NCI-H146 treated with DMSO at 0.1 percent for 48 hours (cell line): ENCODE results near the gene DDOST.

Experiments used
- DNase-seq: peaks from one replicate; lab custom pipeline; 2025; ENCODE audit not compliant: unreplicated experiment; lab: John Stamatoyannopoulos, UW

The DDOST gene

GRCh38 chr1:20661207-20662109, at the start of gene DDOST:
TSS of gene DDOST (minus strand) at chr1:20661369. CDS start at chr1:20661350, 19 bp downstream.
- peak; percentile 89 for DNase-seq

DNA sequence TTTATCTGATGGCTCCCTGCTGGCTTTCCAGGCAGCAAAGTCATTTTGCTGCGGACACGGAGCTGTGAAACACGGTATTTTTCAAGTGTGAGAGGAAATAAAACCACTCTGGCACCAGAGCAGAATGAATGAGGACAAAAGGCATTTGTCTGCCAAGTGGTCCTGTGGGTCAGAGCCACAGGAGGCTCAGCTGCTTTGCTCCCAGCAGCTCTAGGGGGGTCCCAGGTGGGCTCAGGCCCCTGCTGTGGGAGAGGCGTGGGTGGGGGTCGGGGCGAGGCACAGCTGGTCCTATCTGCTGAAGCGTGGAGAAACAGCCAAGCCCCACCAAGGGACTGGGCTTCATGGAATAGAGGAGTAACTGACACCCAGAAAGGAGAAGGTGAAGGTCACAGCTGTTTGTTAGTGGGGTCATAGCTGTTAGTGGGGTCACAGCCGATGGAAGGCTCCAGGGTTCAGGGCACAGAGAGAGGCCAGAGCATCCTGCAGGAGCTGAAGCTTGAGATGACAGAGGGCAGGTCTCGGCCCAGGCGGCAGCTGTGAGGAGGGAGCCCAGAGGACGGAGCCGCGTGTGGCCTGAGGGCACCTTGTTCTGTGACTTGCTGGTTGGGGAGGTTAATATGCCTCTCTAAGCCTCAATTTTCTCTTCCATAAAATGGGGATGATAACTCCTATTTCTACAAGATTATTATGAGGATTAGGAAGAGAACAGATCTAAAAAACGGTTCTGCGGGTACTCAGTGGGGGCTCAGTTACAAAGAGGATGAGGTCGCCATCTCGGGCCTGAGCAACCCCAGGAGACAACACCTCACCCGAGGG, 49.5 kb upstream of the DDOST start:
- DNase-seq, result no peak

DNA sequence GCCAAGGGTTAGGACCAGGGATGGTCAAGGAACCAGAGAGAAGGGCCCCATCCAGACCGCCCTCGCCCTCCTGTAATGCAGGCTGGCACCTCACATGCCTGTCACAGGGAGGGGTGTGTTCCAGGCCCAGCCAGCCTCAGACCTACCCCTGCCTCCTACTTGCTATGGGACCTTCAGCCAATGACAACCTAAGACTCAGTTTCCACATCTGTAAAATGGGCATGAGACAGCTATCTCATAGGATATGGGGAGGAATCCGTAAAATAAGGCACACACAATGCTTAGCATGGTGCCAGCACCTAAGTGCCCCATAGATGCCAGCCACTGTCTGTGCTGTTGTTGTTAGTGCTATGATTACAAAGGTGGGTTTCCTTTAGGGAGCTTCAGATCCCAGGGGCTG, 48.7 kb upstream of the DDOST start:
- DNase-seq, result no peak

DNA sequence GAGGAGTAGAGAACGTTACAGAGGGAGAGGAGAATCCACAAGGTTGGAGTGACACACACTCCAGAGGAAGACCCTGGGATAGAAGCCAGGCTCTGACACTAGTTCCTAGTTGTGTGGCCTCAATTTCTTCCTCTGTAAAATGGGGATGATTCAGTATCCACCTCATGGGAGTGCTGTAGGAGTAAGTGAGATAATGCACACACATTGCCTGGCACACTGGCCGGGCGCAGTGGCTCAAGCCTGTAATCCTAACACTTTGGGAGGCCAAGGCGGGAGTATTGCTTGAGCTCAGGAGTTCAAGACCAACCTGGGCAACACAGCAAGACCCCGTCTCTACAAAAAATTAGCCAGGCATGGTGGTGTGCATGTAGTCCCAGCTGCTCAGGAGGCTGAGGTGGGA, 47.7 kb upstream of the DDOST start:
- no peak for DNase-seq

DNA sequence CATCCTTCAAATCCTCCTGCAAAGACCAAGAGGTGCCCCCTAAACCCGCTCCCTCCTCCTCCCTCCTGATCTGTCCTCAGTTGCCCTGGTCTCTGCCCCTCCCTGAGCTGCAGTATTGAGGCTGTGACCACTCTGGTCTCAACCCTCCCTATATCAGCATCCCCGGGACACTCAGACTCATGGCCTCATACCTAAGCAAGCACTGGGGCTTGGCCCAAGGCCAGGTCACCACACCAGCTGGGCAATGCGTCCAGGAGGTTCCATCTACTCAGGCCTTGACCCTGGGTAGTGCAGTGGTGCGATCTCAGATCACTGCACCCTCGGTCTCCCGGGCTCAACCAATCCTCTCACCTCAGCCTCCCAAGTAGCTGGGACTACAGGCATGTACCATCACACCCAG, 46.9 kb upstream of the DDOST start:
- DNase-seq, result no peak

DNA sequence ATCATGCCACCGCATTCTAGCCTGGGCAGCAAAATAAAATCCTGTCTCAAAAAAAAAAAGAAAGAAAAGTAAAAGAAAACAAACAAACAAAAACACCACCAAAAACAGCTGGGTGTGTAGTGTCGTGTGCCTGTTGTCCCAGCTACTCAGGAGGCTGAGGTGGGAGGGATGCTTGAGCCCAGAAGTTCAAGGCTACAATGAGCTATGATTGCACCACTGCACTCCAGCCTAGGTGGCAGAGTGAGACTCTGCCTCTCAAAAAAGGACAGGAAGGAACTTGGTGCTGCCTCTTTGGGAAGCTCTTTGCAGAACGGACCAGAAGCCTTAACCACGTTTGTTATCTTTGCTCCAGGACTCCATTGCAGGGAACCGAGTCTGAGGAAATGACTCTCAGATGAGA, 45.7 kb upstream of the DDOST start:
- DNase-seq, result no peak

DNA sequence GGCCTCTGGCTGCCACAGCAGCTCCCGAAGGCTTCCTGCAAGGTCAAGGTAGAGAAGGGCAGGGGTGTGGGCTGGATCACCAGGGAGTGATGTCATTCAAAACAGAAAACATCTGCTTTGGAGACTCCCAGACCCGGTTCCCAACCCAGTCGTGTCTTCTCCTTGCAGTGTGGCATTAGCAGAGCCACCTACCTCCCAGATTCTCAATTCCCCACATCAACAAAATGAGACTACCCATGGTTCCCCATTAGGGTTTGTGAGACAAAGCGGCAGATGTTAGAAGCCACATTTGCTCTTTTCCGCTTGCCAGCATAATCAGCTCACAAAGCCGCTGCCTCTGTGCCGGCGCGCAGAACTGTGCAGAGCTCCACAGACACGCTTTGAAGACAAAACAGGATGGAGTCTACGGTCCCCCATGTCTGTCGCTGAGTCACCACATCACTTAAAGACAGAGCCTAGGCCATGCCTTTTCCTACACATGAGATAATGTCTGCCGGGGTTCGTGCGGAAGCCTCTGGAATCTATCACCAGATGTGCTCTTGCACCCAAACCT, 44.1 kb upstream of the DDOST start:
- DNase-seq, result no peak

DNA sequence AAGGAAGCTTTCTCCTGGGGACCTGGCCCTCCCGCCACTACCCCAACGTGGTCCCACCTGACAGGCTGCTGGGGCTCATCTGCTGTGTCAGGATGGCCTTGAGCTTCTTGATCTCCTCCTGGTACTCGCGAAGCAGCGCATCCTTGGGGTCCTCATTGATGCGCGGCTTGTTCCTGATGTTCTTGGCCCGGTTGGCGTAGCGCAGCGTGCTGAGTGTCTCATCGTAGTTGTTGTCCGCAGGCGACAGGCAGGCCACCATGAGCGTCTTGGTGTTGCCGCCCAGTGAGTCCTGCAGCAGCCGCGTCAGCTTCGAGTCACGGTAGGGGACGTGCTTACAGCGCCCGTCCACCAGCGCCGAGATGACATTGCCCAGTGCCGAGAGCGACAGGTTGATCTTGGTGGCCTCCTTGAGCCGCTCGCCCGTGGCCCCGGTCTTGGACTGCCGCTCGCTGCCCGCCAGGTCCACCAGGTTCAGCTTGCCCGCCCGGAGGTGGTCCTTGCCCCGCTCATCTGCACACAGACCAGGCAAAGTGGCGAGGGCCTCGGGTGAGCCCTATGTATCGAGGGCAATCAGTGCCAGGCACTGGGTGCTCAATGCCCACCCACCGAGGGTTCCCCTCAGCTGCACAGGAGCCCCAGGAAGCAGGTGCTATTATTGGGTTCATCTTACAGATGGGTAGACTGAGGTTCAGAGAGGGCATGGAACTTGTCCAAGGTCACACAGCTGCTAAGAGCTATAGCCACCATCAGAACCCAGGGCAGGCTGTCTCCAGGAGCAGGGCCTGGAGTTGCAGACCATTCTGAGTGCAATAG, 43.4 kb upstream of the DDOST start:
- DNase-seq, result no peak

- no peak for DNase-seq
These were observed 42.1 kb upstream of the DDOST start for GRCh38 chr1:20703124-20703756.

- no peak for DNase-seq
These were observed 41.2 kb upstream of the DDOST start for GRCh38 chr1:20702416-20702815.

- DNase-seq, result no peak
These were observed 40.7 kb upstream of the DDOST start for GRCh38 chr1:20701847-20702246.

GRCh38 chr1:20701446-20701845, 40.3 kb upstream of the DDOST start:
- no peak for DNase-seq

GRCh38 chr1:20700636-20701215, 39.6 kb upstream of the DDOST start:
- DNase-seq, result no peak

- DNase-seq, result no peak
These were observed 38.4 kb upstream of the DDOST start for GRCh38 chr1:20699558-20699957.

DNA sequence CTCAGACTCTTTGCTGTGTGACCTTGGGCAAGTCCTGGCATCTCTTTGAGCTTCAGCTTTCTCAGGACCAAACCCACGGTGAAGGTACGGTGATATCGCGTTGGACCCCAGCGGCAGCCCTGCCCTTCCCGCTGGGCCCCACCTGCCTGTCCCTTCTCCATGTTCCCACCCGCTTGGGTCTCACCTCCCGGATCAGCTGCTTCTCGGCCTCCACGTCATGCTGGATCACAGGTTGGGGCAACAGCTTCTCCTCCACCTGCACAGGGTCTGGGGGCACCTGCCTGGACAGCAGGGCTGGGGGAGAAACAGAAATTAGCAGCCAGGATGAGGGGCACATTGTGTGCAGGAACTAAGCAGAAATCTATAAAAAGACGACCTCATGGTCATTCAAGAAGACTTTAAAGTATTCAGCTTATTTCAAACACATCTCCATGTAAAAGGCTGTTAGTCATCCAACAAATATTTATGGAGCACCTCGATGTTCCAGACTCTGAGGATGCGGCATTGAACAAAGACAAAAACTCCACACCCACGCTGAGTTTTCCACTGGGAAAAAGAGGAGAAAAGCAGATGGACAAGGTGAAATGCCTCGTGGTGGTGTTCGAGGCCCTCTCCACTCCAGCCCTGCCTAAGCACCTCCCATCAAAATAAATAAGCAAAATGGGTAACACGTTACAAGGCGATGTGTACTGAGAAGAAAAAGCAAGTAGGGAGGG, 37.2 kb upstream of the DDOST start:
- DNase-seq, result no peak

DNA sequence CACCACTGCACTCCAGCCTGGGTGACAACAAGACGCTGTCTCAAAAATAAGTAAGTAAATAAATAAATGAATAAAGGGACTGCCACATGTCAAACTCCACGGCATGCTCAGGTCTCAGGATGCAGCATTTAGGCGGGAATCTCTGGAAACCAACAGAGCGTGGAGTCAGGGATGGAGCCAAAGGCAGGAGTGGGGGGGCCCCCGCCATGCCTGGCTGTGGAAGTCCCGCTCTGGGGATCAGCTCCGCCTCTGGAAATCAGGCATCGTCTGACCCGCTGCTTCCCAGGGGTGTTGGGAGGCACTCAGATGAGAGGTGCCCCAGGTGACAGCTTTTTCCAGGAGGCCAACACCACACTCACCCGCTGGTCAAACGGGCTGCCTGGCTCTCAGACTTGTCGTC, 36.4 kb upstream of the DDOST start:
- DNase-seq, result no peak

- DNase-seq, result peak; percentile 57
These were observed 35.5 kb upstream of the DDOST start for GRCh38 chr1:20696397-20697333.

- no peak for DNase-seq
These were observed 34.3 kb upstream of the DDOST start for GRCh38 chr1:20695515-20695914.
